GM19395 (cell line): ENCODE results near the gene SYNE2.
A peak's percentile ranks its signal among the peaks of the same experiment; 100 is the strongest.
"Not testable (repeated sequence)": the region's sequence is repeated elsewhere in the genome, so short reads cannot be mapped to it uniquely, and the experiment has no call there.

Experiments
- ATAC-seq: cut with Tn5 transposase; IDR thresholded peaks from one replicate; pipeline ENCODE4 v1.9.1; 2021; ENCODE audit warnings: mild to moderate bottlenecking, moderate library complexity; ENCODE audit not compliant: unreplicated experiment

Gene SYNE2

GRCh38 chr14:63852817-63853731, at the start of gene SYNE2:
TSS of gene SYNE2 (plus strand) at chr14:63853004. CDS start at chr14:63909149, 56,145 bp downstream.
- ATAC-seq, result peak; percentile 79

- ATAC-seq, result not testable (repeated sequence)
Measured at GRCh38 chr14:63803221-63803791, 49.5 kb upstream of the SYNE2 start.

GRCh38 chr14:63806064-63806463, 46.7 kb upstream of the SYNE2 start:
- not testable (repeated sequence) for ATAC-seq

GRCh38 chr14:63811692-63812091, 41.1 kb upstream of the SYNE2 start:
- not testable (repeated sequence) for ATAC-seq

GRCh38 chr14:63833728-63834127, 19.1 kb upstream of the SYNE2 start:
- ATAC-seq, result no peak

GRCh38 chr14:63840981-63841380, 11.8 kb upstream of the SYNE2 start:
- ATAC-seq, result no peak

GRCh38 chr14:63843796-63844195, 9.0 kb upstream of the SYNE2 start:
- no peak for ATAC-seq

- ATAC-seq, result no peak
Measured at GRCh38 chr14:63848890-63849289, 3.9 kb upstream of the SYNE2 start.

GRCh38 chr14:63852271-63852816, 460 bp upstream of the SYNE2 start:
- no peak for ATAC-seq

GRCh38 chr14:63853831-63854293, 1.1 kb downstream of the SYNE2 start:
- ATAC-seq, result peak; percentile 50

GRCh38 chr14:63854330-63854729, 1.5 kb downstream of the SYNE2 start:
- no peak for ATAC-seq

- ATAC-seq, result no peak
Measured at GRCh38 chr14:63855281-63855680, 2.5 kb downstream of the SYNE2 start.

- no peak for ATAC-seq
Measured at GRCh38 chr14:63857466-63858030, 4.7 kb downstream of the SYNE2 start.

GRCh38 chr14:63860146-63860545, 7.3 kb downstream of the SYNE2 start:
- no peak for ATAC-seq

- ATAC-seq, result no peak
Measured at GRCh38 chr14:63862163-63862562, 9.4 kb downstream of the SYNE2 start.

- ATAC-seq, result no peak
Measured at GRCh38 chr14:63863004-63863403, 10.2 kb downstream of the SYNE2 start.

GRCh38 chr14:63864775-63865174, 12.0 kb downstream of the SYNE2 start:
- peak; percentile 42 for ATAC-seq

GRCh38 chr14:63867933-63868921, 15.4 kb downstream of the SYNE2 start:
- no peak for ATAC-seq

- ATAC-seq, result peak; percentile 57
Measured at GRCh38 chr14:63869940-63870752, 17.3 kb downstream of the SYNE2 start.

- ATAC-seq, result not testable (repeated sequence)
Measured at GRCh38 chr14:63870753-63871037, 17.9 kb downstream of the SYNE2 start.
